H9 (cell line): ENCODE results near the gene FARP1. TPM values are rescaled to one million over a fixed set of nuclear protein-coding genes. Genes with fewer than 3 reads are reported as not detected.

Source experiments
- DNase-seq: peaks from one replicate; pipeline ENCODE4 v3.0.0-alpha.2; 2017
- H2AFZ ChIP-seq: one replicate; pipeline ENCODE4 v1.6.1; 2013; ENCODE audit warnings: mild to moderate bottlenecking, low read length, control low read depth, moderate library complexity
- H2AK5ac ChIP-seq: 2 replicates; pipeline ENCODE4 v1.6.1; 2013; ENCODE audit warnings: low read length, control low read depth, mixed read lengths; ENCODE audit not compliant: insufficient read length
- H2BK120ac ChIP-seq: one replicate; pipeline ENCODE4 v1.6.1; 2013; ENCODE audit warnings: low read depth, mild to moderate bottlenecking, low read length, control low read depth, inconsistent platforms; ENCODE audit not compliant: poor library complexity, severe bottlenecking
- H2BK12ac ChIP-seq: 2 replicates; pipeline ENCODE4 v1.6.1; 2013; ENCODE audit warnings: low read length, control low read depth, mixed read lengths, low read depth; ENCODE audit not compliant: insufficient read length
- H2BK15ac ChIP-seq: 2 replicates; pipeline ENCODE4 v1.6.1; 2013; ENCODE audit warnings: low read depth, low read length, control low read depth
- H2BK20ac ChIP-seq: one replicate; pipeline ENCODE4 v1.6.1; 2013; ENCODE audit warnings: low read depth, mild to moderate bottlenecking, low read length, control low read depth, inconsistent platforms; ENCODE audit not compliant: poor library complexity, severe bottlenecking
- H2BK5ac ChIP-seq: 2 replicates; pipeline ENCODE4 v1.6.1; 2013; ENCODE audit warnings: low read length, control low read depth, mixed read lengths; ENCODE audit not compliant: insufficient read length
- H3K14ac ChIP-seq: 2 replicates; pipeline ENCODE4 v1.6.1; 2013; ENCODE audit warnings: low read length, control low read depth; ENCODE audit not compliant: insufficient read depth
- H3K18ac ChIP-seq: 2 replicates; pipeline ENCODE4 v1.6.1; 2013; ENCODE audit warnings: low read depth, mild to moderate bottlenecking, mixed read lengths, low read length, control low read depth; ENCODE audit not compliant: insufficient read length
- H3K23ac ChIP-seq: 2 replicates; pipeline ENCODE4 v1.6.1; 2013; ENCODE audit warnings: low read length, control low read depth, mixed read lengths, low read depth; ENCODE audit not compliant: insufficient read length
- H3K23me2 ChIP-seq: 2 replicates; pipeline ENCODE4 v1.6.1; 2013; ENCODE audit warnings: low read depth, mild to moderate bottlenecking, mixed read lengths, low read length, control low read depth; ENCODE audit not compliant: insufficient read length, poor library complexity, severe bottlenecking
- H3K27ac ChIP-seq: 2 replicates; pipeline ENCODE4 v1.5.1; 2013; ENCODE audit warnings: low read length, control low read depth, mixed read lengths, low read depth; ENCODE audit not compliant: insufficient read length
- H3K27me3 ChIP-seq: 2 replicates; pipeline ENCODE4 v1.6.1; 2013; ENCODE audit warnings: low read length, control low read depth, inconsistent platforms; ENCODE audit not compliant: insufficient read depth
- H3K4ac ChIP-seq: 2 replicates; pipeline ENCODE4 v1.6.1; 2013; ENCODE audit warnings: low read depth, mild to moderate bottlenecking, control low read depth, inconsistent platforms, low read length, moderate library complexity
- H3K4me1 ChIP-seq: 2 replicates; pipeline ENCODE4 v1.6.1; 2013; ENCODE audit warnings: low read length, control low read depth, inconsistent platforms; ENCODE audit not compliant: insufficient read depth
- H3K4me2 ChIP-seq: 2 replicates; pipeline ENCODE4 v1.6.1; 2013; ENCODE audit warnings: low read length, control low read depth, mixed read lengths; ENCODE audit not compliant: insufficient read length, insufficient read depth
- H3K56ac ChIP-seq: 2 replicates; pipeline ENCODE4 v1.6.1; 2013; ENCODE audit warnings: low read depth, mild to moderate bottlenecking, mixed read lengths, low read length, control low read depth; ENCODE audit not compliant: insufficient read length
- H3K79me1 ChIP-seq: 2 replicates; pipeline ENCODE4 v1.6.1; 2013; ENCODE audit warnings: low read depth, mild to moderate bottlenecking, moderate library complexity, low read length, control low read depth, inconsistent platforms; ENCODE audit not compliant: insufficient read depth, poor library complexity, severe bottlenecking
- H3K79me2 ChIP-seq: 2 replicates; pipeline ENCODE4 v1.6.1; 2013; ENCODE audit warnings: low read length, control low read depth, inconsistent platforms; ENCODE audit not compliant: insufficient read depth
- H3K9ac ChIP-seq: 2 replicates; pipeline ENCODE4 v1.6.1; 2013; ENCODE audit warnings: low read length, control low read depth, mixed read lengths; ENCODE audit not compliant: insufficient read length; ENCODE audit errors: extremely low read depth
- H3K9me3 ChIP-seq: one replicate; pipeline ENCODE4 v1.6.1; 2013; ENCODE audit warnings: low read depth, low read length, inconsistent platforms; ENCODE audit not compliant: control insufficient read depth
- H3T11ph ChIP-seq: one replicate; pipeline ENCODE4 v1.6.1; 2013; ENCODE audit warnings: mild to moderate bottlenecking, low read length, control low read depth, inconsistent platforms
- H4K20me1 ChIP-seq: one replicate; pipeline ENCODE4 v1.6.1; 2013; ENCODE audit not compliant: control insufficient read depth, insufficient read length, insufficient read depth
- H4K5ac ChIP-seq: 2 replicates; pipeline ENCODE4 v1.6.1; 2013; ENCODE audit warnings: low read depth, mild to moderate bottlenecking, mixed read lengths, low read length, control low read depth; ENCODE audit not compliant: insufficient read length
- H4K8ac ChIP-seq: replicated peaks from 2 replicates; pipeline ENCODE4 v1.6.1; 2013; ENCODE audit warnings: low read length, control low read depth, mixed read lengths, low read depth; ENCODE audit not compliant: insufficient read length
- H4K91ac ChIP-seq: 2 replicates; pipeline ENCODE4 v1.6.1; 2013; ENCODE audit warnings: low read depth, mild to moderate bottlenecking, moderate library complexity, mixed read lengths, low read length, control low read depth; ENCODE audit not compliant: insufficient read length
- H3K27ac Mint-ChIP-seq, 3 experiments: 2 replicates in 2 of 3; 3 replicates in 1 of 3; pipeline ENCODE4 v1.8.0; 2020 to 2021; ENCODE audit warnings: mixed read lengths in 3 of 3, mild to moderate bottlenecking in 1 of 3, moderate library complexity in 1 of 3
- H3K27me3 Mint-ChIP-seq: 2 replicates; pipeline ENCODE4 v1.8.0; 2021; ENCODE audit warnings: low read depth, mild to moderate bottlenecking, moderate library complexity, mixed read lengths
- H3K36me3 Mint-ChIP-seq, 3 experiments: 2 replicates in 2 of 3; 3 replicates in 1 of 3; pipeline ENCODE4 v1.8.0; 2020 to 2021; ENCODE audit warnings: low read depth in 3 of 3, mixed read lengths in 3 of 3; ENCODE audit not compliant: insufficient read depth in 1 of 3
- H3K4me1 Mint-ChIP-seq, 2 experiments: 2 replicates each; pipeline ENCODE4 v1.8.0; 2020; ENCODE audit warnings: mixed read lengths in 2 of 2
- H3K4me3 Mint-ChIP-seq, 2 experiments: 2 replicates in 1 of 2; 3 replicates in 1 of 2; pipeline ENCODE4 v1.8.0; 2020 to 2021; ENCODE audit warnings: mild to moderate bottlenecking in 2 of 2, mixed read lengths in 2 of 2, moderate library complexity in 1 of 2
- H3K9me3 Mint-ChIP-seq, 2 experiments: 2 replicates in 1 of 2; 3 replicates in 1 of 2; pipeline ENCODE4 v1.8.0; 2020; ENCODE audit warnings: mild to moderate bottlenecking in 2 of 2, mixed read lengths in 2 of 2, moderate library complexity in 1 of 2
- WGBS: extraction: QIAGEN DNeasy Blood & Tissue Kit; methylation state at CpG from one replicate; pipeline ENCODE4 v1.1.7; 2013; ENCODE audit warnings: missing lambda C conversion rate, low lambda C conversion rate, mixed read lengths; ENCODE audit not compliant: insufficient read length; ENCODE audit errors: extremely low coverage; 5-methylcytosine and 5-hydroxymethylcytosine counted together
- total RNA-seq: library from RNA; stranded (reverse); gene quantifications from 2 replicates; pipeline ENCODE4 v1.2.1, GENCODE V29; 2021
- TF ChIP-seq, protein P1 (sequence below): fragments of 200-600 bp; sonication (generic); conservative IDR thresholded peaks from 3 replicates; pipeline ENCODE4 v1.8.0; 2021; ENCODE audit warnings: antibody characterized with exemption, mild to moderate bottlenecking

FARP1 gene
- total RNA-seq, 1 experiment from 2014 or later = 95.9 TPM

DNA sequence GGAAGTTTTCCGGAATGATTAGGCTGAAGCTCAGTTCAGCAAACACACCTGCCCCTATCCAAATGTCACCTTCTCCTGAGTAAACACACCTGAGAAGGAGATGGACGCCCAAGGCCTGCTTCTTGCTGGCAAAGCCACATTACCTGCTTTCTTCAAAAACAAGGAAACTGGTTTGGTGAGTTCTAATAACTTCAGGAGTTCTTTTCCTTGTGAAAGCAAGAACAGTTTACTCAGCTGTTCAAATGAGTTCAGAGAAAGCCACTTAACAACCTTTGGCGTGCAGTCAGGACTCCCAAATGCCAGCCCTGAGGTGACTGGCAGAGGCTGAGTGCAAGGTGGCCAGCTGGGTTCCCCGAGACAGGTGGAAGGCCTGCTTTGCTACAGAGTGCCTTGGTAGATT, 273.5 kb downstream of the FARP1 start:
- H2BK5ac ChIP-seq = no peak overlapping the region
- H3K23me2 ChIP-seq = no peaks in the 10 kb centered on the region
- H3K27ac Mint-ChIP-seq = no peak overlapping the region; a peak in 1 of 7 replicates
- H3K18ac ChIP-seq = no peak overlapping the region
- DNase-seq = no peak
- no peaks in the 10 kb centered on the region for H3K9me3 Mint-ChIP-seq
- TF ChIP-seq, protein P1, sequence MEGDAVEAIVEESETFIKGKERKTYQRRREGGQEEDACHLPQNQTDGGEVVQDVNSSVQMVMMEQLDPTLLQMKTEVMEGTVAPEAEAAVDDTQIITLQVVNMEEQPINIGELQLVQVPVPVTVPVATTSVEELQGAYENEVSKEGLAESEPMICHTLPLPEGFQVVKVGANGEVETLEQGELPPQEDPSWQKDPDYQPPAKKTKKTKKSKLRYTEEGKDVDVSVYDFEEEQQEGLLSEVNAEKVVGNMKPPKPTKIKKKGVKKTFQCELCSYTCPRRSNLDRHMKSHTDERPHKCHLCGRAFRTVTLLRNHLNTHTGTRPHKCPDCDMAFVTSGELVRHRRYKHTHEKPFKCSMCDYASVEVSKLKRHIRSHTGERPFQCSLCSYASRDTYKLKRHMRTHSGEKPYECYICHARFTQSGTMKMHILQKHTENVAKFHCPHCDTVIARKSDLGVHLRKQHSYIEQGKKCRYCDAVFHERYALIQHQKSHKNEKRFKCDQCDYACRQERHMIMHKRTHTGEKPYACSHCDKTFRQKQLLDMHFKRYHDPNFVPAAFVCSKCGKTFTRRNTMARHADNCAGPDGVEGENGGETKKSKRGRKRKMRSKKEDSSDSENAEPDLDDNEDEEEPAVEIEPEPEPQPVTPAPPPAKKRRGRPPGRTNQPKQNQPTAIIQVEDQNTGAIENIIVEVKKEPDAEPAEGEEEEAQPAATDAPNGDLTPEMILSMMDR = no peak
- no peak overlapping the region for H2BK120ac ChIP-seq
- no peaks in the 10 kb centered on the region for H3K4me1 Mint-ChIP-seq
- no peak overlapping the region for H3K4me3 Mint-ChIP-seq
- H3K27ac ChIP-seq = no peak overlapping the region
- no peak overlapping the region for H3K4me2 ChIP-seq
- no peaks in the 10 kb centered on the region for H3K27me3 ChIP-seq
- H2BK15ac ChIP-seq = no peak overlapping the region
- no peaks in the 10 kb centered on the region for H3K9me3 ChIP-seq
- no peak overlapping the region for H3T11ph ChIP-seq
- no peak overlapping the region for H4K8ac ChIP-seq
- H3K36me3 Mint-ChIP-seq = peaks cover 5 to 40% (median 39%) of the 10 kb centered on the region in 3 experiments
- H2AFZ ChIP-seq = no peak overlapping the region
- WGBS = no CpG with 5 or more reads among the region's 4 CpGs
- no peaks in the 10 kb centered on the region for H3K27me3 Mint-ChIP-seq
- no peak overlapping the region for H3K23ac ChIP-seq
- no peaks in the 10 kb centered on the region for H4K20me1 ChIP-seq
- no peak overlapping the region for H2AK5ac ChIP-seq
- no peaks in the 10 kb centered on the region for H3K79me1 ChIP-seq
- H3K14ac ChIP-seq = no peak overlapping the region
- H2BK12ac ChIP-seq = no peak overlapping the region
- no peaks in the 10 kb centered on the region for H3K79me2 ChIP-seq
- no peak overlapping the region for H4K5ac ChIP-seq
- H3K4me1 ChIP-seq = no peaks in the 10 kb centered on the region
- no peak overlapping the region for H3K4ac ChIP-seq
- H3K9ac ChIP-seq = no peak overlapping the region
- no peak overlapping the region for H4K91ac ChIP-seq
- H3K56ac ChIP-seq = no peak overlapping the region
- H2BK20ac ChIP-seq = no peak overlapping the region
